ENCODE results near the gene ZNF606. TPM values are rescaled to one million over a fixed set of nuclear protein-coding genes. Genes with fewer than 3 reads are reported as not detected.

The ZNF606 gene
- total and polyA plus RNA-seq, 9 of the 15 experiments (the other 6 are each of a cell fraction or from before 2014, with no cell fraction given) = 0.03 to 0.98 (median 0.28) TPM

DNA sequence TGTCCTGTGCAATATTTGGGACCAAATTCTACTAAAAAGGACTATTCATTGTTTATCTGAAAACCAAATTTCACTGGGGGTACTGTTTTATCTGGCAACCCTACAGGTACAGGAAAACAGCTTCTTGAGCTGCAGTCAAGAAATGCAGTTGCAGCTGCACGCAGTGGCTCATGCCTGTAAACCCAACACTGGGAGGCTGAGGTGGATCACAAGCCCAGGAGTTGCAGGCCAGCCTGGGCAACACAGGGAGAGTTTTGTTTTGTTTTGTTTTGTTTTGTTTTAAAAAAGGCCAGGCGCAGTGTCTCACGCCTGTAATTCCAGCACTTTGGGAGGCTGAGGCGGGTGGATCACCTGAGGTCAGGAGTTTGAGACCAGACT is 19.7 kb upstream of the ZNF606 start (continued):
- TF ChIP-seq, protein P1, sequence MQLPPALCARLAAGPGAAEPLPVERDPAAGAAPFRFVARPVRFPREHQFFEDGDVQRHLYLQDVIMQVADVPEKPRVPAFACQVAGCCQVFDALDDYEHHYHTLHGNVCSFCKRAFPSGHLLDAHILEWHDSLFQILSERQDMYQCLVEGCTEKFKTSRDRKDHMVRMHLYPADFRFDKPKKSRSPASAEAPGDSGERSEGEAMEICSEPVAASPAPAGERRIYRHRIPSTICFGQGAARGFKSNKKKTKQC (CRISPR knock-in tag; IDR thresholded peaks at IDR 0.05) = no peak
- TF ChIP-seq PPARD (CRISPR knock-in tag; IDR thresholded peaks at IDR 0.05) = no peak

DNA sequence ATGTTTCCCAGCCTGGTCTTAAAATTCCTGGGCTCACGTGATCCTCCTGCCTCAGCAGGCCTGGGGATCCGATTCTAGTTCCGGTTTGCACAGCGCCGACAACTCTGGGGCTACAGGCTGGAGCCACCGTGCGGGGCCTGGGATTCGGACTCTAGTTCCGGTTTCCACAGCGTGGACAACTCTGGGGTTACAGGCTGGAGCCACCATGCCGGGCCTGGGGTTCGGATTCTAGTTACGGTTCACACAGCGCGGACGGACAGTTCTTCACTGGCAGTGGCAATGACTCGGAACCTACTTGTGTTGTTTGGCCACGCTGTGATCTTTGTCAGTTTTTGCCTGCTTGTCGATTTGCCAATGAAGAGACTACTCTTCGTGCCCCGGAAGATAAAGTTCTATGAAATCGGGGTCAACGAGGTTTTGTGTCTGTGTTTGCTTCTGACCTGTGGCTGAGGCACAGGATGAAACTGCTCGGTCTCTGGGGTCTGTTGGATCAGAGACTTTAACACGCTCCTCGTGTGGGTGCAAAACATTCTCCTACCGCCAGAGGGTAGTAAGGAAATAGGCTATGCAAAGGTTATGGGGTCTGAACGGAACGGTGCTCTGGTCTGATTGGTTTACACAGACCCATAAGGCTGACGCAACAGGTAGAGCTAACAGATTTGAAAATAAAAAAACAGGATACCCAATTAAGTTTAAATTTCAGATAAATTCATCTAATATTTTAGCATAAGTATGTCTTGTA is 19.1 kb upstream of the ZNF606 start:
- Histone ChIP-seq H4K20me1 (replicated peaks; ENCODE audit: control insufficient read depth, insufficient read depth, low read length) (no peaks in the 10 kb centered on the region), H3K4me2 (ENCODE audit: insufficient read depth, low read length) (no peak overlapping the region), H3K4me3 (no peak overlapping the region), H3K27ac (ENCODE audit: extremely low read depth, low read depth, low read length) (no peak overlapping the region), H2AFZ (ENCODE audit: low read depth, low read length) (no peak overlapping the region), H3K9me1 (ENCODE audit: control insufficient read depth, insufficient read depth, low read length) (no peaks in the 10 kb centered on the region), H3K27me3 (ENCODE audit: control insufficient read depth in 2 of 2, insufficient read depth in 2 of 2, low read length in 2 of 2) (no peaks in the 10 kb centered on the region), H3K9me3 (replicated peaks; ENCODE audit: control insufficient read depth, insufficient read depth, low read depth, low read length) (no peaks in the 10 kb centered on the region; the same call in 1 of the 2 replicates), H3K36me3 (ENCODE audit: control insufficient read depth, insufficient read depth, low read length) (no peaks in the 10 kb centered on the region), H3K9ac (ENCODE audit: insufficient read depth in 1 of 2, low read depth in 2 of 2, low read length in 2 of 2) (no peak overlapping the region), H3K79me2 (ENCODE audit: control insufficient read depth, insufficient read depth, low read length) (no peaks in the 10 kb centered on the region), H3K4me1 (replicated peaks in 1 of 2; ENCODE audit: control insufficient read depth in 2 of 2, insufficient read depth in 2 of 2, low read length in 2 of 2) (no peaks in the 10 kb centered on the region)
- DNase-seq (ENCODE audit: extremely low read depth in 1 of 4, low spot score in 3 of 4) (peak; percentile 37 to 62 (median 58)), ATAC-seq (peak; percentile 73), FAIRE-seq (no peak)
- in situ Hi-C loops (cut with MboI) = loop anchor here (10.0 kb wide), 1 partner anchor 133 kb away; the partner anchor contains the start of gene ZNF329
- intact Hi-C loops (cut with micrococcal nuclease) = no loop called here
- ChIA-PET POLR2A (no interaction called here), CTCF (ENCODE audit: low intra/inter-chr PET ratio) (no interaction called here)
- BruUV-seq (replicated peaks) = no TSS peak
- 7% methylated on average over 30 of the region's 30 CpGs for WGBS (ENCODE audit: insufficient coverage, low coverage, missing lambda C conversion rate)
- TF ChIP-seq NR2C1 (IDR thresholded peaks at IDR 0.05) (peak; percentile 54; the same call in 1 of the 2 replicates), NR2C1 (tag; IDR thresholded peaks at IDR 0.05) (0 out of 2 replicates have a peak, but pooled peaks have one; percentile 41), ELF1 (tag; IDR thresholded peaks at IDR 0.05) (no peak), CHD1 (IDR thresholded peaks at IDR 0.05; ENCODE audit: low read length) (no peak), SAFB (IDR thresholded peaks at IDR 0.05; ENCODE audit: borderline replicate concordance, low read depth, low read length) (no peak), TSC22D4 (tag; IDR thresholded peaks at IDR 0.05) (no peak), CEBPG (CRISPR knock-in tag; IDR thresholded peaks at IDR 0.05) (no peak), CEBPG (tag; conservative IDR thresholded peaks at IDR 0.05 in 1 of 2, IDR thresholded peaks at IDR 0.05 in 1 of 2) (0 out of 4 replicates have a peak, but pooled peaks of 1 of the 2 experiments have one; percentile 25), SAFB2 (IDR thresholded peaks at IDR 0.05; ENCODE audit: borderline replicate concordance, low read depth, low read length, severe bottlenecking) (no peak), RAD21 (CRISPR knock-in tag; conservative IDR thresholded peaks at IDR 0.05 in 1 of 2, IDR thresholded peaks at IDR 0.05 in 1 of 2) (peak in 1 of 2 experiments; percentile 63; a peak in 2 of 4 replicates), ZNF584 (CRISPR knock-in tag; IDR thresholded peaks at IDR 0.05; ENCODE audit: low read depth) (no peak)
- TF ChIP-seq, protein P2, sequence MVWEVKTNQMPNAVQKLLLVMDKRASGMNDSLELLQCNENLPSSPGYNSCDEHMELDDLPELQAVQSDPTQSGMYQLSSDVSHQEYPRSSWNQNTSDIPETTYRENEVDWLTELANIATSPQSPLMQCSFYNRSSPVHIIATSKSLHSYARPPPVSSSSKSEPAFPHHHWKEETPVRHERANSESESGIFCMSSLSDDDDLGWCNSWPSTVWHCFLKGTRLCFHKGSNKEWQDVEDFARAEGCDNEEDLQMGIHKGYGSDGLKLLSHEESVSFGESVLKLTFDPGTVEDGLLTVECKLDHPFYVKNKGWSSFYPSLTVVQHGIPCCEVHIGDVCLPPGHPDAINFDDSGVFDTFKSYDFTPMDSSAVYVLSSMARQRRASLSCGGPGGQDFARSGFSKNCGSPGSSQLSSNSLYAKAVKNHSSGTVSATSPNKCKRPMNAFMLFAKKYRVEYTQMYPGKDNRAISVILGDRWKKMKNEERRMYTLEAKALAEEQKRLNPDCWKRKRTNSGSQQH (CRISPR knock-in tag; IDR thresholded peaks at IDR 0.05) = no peak
- TF ChIP-seq, protein P3, sequence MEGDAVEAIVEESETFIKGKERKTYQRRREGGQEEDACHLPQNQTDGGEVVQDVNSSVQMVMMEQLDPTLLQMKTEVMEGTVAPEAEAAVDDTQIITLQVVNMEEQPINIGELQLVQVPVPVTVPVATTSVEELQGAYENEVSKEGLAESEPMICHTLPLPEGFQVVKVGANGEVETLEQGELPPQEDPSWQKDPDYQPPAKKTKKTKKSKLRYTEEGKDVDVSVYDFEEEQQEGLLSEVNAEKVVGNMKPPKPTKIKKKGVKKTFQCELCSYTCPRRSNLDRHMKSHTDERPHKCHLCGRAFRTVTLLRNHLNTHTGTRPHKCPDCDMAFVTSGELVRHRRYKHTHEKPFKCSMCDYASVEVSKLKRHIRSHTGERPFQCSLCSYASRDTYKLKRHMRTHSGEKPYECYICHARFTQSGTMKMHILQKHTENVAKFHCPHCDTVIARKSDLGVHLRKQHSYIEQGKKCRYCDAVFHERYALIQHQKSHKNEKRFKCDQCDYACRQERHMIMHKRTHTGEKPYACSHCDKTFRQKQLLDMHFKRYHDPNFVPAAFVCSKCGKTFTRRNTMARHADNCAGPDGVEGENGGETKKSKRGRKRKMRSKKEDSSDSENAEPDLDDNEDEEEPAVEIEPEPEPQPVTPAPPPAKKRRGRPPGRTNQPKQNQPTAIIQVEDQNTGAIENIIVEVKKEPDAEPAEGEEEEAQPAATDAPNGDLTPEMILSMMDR (IDR thresholded peaks at IDR 0.05 in 2 of 3, conservative IDR thresholded peaks at IDR 0.05 in 1 of 3; ENCODE audit: insufficient read depth in 2 of 3, low read depth in 1 of 3, low read length in 3 of 3) = peak; percentile 38 to 54 (median 51)
